ENCODE data around the gene CRPPA. TPM values are rescaled to one million over a fixed set of nuclear protein-coding genes. Genes with fewer than 3 reads are reported as not detected.
"Not testable (repeated sequence)": the region's sequence is repeated elsewhere in the genome, so short reads cannot be mapped to it uniquely, and the experiment has no call there.

The CRPPA gene
- total RNA-seq, 2 experiments from 2014 or later: 1.4 to 1.6 TPM

- ATAC-seq: no peak
- TF ChIP-seq, protein P1, sequence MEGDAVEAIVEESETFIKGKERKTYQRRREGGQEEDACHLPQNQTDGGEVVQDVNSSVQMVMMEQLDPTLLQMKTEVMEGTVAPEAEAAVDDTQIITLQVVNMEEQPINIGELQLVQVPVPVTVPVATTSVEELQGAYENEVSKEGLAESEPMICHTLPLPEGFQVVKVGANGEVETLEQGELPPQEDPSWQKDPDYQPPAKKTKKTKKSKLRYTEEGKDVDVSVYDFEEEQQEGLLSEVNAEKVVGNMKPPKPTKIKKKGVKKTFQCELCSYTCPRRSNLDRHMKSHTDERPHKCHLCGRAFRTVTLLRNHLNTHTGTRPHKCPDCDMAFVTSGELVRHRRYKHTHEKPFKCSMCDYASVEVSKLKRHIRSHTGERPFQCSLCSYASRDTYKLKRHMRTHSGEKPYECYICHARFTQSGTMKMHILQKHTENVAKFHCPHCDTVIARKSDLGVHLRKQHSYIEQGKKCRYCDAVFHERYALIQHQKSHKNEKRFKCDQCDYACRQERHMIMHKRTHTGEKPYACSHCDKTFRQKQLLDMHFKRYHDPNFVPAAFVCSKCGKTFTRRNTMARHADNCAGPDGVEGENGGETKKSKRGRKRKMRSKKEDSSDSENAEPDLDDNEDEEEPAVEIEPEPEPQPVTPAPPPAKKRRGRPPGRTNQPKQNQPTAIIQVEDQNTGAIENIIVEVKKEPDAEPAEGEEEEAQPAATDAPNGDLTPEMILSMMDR (IDR thresholded peaks at IDR 0.05): no peak
- no peak for DNase-seq
- H3K9me3 Mint-ChIP-seq: no peaks in the 10 kb centered on the region
- no peaks in the 10 kb centered on the region for H3K27me3 Mint-ChIP-seq
- intact Hi-C loops (cut with micrococcal nuclease): no loop called here
- CTCF ChIA-PET: no interaction called here
- H3K4me3 Mint-ChIP-seq: no peak overlapping the region
- POLR2A ChIA-PET: no interaction called here
- no peaks in the 10 kb centered on the region for H3K36me3 Mint-ChIP-seq (ENCODE audit: low read depth)
- H3K27ac Mint-ChIP-seq: no peak overlapping the region
- H3K4me1 Mint-ChIP-seq (ENCODE audit: low read depth): no peaks in the 10 kb centered on the region
These were observed 26.5 kb upstream of the CRPPA start for GRCh38 chr7:16447876-16448275.

GRCh38 chr7:16446508-16446907, 25.2 kb upstream of the CRPPA start:
- Mint-ChIP-seq H3K27ac (no peak overlapping the region), H3K27me3 (no peaks in the 10 kb centered on the region), H3K4me3 (no peak overlapping the region), H3K9me3 (no peaks in the 10 kb centered on the region), H3K4me1 (ENCODE audit: low read depth) (no peaks in the 10 kb centered on the region), H3K36me3 (ENCODE audit: low read depth) (no peaks in the 10 kb centered on the region)
- ChIA-PET CTCF (no interaction called here), POLR2A (no interaction called here)
- TF ChIP-seq, protein P1 (IDR thresholded peaks at IDR 0.05): no peak
- ATAC-seq: no peak
- intact Hi-C loops (cut with micrococcal nuclease): no loop called here
- no peak for DNase-seq

- H3K27me3 Mint-ChIP-seq; POLR2A ChIA-PET; H3K27ac Mint-ChIP-seq; ATAC-seq; H3K9me3 Mint-ChIP-seq; CTCF ChIA-PET; DNase-seq; H3K4me3 Mint-ChIP-seq; H3K4me1 Mint-ChIP-seq (ENCODE audit: low read depth); H3K36me3 Mint-ChIP-seq (ENCODE audit: low read depth); intact Hi-C loops (cut with micrococcal nuclease): not testable (repeated sequence)
These were observed 22.5 kb upstream of the CRPPA start for GRCh38 chr7:16443871-16444270.

DNA sequence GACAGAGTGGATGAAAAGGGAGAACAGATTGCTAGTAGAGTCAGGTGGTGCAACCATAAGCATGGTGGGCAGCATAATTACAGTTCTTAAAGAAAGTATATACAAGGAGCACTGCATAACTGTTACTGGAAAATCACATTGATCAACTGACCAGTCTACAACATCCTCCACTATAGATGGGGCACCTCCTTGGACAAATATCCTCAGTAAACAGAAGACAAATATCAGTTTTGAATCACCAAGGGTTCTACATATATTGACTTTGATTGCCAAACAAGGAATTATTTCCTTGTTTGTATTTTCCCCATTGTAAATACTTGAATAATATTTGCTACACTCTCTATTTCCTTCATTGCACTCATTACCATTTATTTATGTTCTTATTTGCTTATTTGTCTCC, 17.6 kb upstream of the CRPPA start:
- Mint-ChIP-seq H3K27me3 (peaks cover 2% of the 10 kb centered on the region), H3K36me3 (ENCODE audit: low read depth) (no peaks in the 10 kb centered on the region), H3K27ac (no peak overlapping the region), H3K9me3 (no peaks in the 10 kb centered on the region), H3K4me1 (ENCODE audit: low read depth) (no peaks in the 10 kb centered on the region), H3K4me3 (no peak overlapping the region)
- TF ChIP-seq, protein P1 (IDR thresholded peaks at IDR 0.05): no peak
- ChIA-PET POLR2A (no interaction called here), CTCF (no interaction called here)
- intact Hi-C loops (cut with micrococcal nuclease): no loop called here
- ATAC-seq (no peak), DNase-seq (no peak)

DNA sequence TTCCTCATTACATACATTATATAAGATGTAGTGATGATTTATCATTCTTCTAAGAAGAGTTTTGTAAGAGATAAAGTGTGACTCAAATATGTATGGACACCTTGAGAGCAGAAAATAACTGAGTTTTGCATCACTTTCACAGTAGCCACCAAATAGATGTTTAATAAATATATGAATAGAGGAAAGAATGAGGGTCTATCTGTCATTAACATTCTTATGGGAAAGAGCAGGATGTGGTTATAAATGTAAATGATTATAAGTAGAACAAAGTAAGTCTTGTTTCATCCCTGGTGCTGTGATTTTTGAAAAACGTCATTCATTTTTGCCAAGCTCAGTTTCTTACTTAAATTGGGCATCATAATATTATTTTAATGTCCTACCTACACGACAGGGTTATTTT, 15.0 kb upstream of the CRPPA start:
- ChIA-PET CTCF (interaction anchor here (2.5 kb wide), 1 partner anchor 128 kb away, joined by 11 read pairs; no protein-coding TSS in a partner anchor), POLR2A (no interaction called here)
- intact Hi-C loops (cut with micrococcal nuclease): no loop called here
- TF ChIP-seq, protein P1 (IDR thresholded peaks at IDR 0.05): no peak
- Mint-ChIP-seq H3K36me3 (ENCODE audit: low read depth) (no peaks in the 10 kb centered on the region), H3K4me1 (ENCODE audit: low read depth) (no peaks in the 10 kb centered on the region), H3K27me3 (peaks cover 2% of the 10 kb centered on the region), H3K4me3 (no peak overlapping the region), H3K27ac (no peak overlapping the region), H3K9me3 (no peaks in the 10 kb centered on the region)
- DNase-seq (no peak), ATAC-seq (no peak)

Measured in activated CD8-positive, alpha-beta T cell treated with anti-CD3 and anti-CD28 coated beads for 36 hours (primary cell).